Measurements from ENCODE around the gene NAV2.
"Not testable (repeated sequence)": the region's sequence is repeated elsewhere in the genome, so short reads cannot be mapped to it uniquely, and the experiment has no call there.

The NAV2 gene

GRCh38 chr11:20078846-20079245, 366.2 kb downstream of the NAV2 start:
- DNase-seq (ENCODE audit: low read depth, low spot score): no peak

- DNase-seq (ENCODE audit: low read depth, low spot score): no peak
Measured at GRCh38 chr11:20080032-20080685, 367.5 kb downstream of the NAV2 start.

DNA sequence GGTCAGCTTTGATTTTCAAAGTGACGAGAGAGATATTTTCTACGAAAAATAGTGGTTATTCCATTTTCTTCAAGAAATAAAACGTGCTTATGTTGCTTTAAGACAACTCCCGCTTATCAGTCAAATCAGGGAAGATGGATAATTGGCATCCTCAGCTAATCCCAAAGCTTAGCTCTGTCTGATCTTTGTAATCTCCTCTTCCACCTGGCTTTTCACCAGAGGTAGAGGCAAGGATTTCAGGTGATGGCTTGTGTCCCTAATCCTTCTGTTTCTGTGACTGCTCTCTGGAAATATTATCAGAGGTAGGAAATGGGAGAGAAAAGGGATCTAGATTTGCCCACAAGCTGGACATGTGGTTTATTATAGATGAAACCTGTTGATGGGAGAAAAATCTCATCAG, 368.7 kb downstream of the NAV2 start:
- DNase-seq (ENCODE audit: low read depth, low spot score): no peak

- DNase-seq (ENCODE audit: low read depth, low spot score): not testable (repeated sequence)
Measured at GRCh38 chr11:20083877-20084276, 371.2 kb downstream of the NAV2 start.

- no peak for DNase-seq (ENCODE audit: low read depth, low spot score)
Measured at GRCh38 chr11:20084921-20085814, 372.5 kb downstream of the NAV2 start.

DNA sequence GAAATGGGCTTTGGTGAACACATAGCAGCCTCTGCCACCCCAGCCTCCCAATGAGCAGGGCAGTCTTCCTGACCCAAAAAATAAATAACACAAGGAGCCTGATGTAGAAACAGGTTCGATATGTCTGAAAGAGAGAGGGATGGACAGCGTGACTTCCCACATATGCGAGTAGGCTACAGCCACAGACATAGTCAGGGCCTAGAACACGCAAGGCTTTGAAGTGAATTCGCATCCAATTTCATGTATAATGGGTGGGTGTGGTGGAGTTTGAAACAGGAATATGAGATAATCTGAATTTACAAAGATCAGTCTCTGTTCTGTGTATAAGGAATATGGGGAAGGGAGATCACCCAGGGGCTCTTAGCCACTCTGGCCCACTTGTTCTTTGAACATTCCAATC, 373.3 kb downstream of the NAV2 start:
- DNase-seq (ENCODE audit: low read depth, low spot score): no peak

DNA sequence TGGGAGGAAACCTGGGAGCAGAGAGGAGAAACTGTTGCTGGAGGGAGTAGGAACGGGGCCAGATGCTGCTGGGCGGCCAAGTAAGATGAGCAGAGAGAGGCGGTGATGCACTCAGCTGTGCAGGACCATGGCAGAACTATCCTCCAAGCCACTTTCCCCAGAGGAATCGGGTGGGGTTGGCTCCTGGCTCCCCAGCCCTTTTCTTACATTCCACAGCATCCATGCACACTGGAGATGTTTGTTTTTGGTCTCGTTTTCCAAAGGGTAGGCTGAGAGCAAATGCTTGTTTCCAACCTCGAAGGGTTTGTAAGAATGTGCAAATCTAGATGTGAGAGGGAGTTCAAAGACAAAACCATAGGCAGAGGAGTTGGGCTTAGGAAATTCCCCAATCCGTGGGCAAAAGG, 374.5 kb downstream of the NAV2 start:
- no peak for DNase-seq (ENCODE audit: low read depth, low spot score)

- no peak for DNase-seq (ENCODE audit: low read depth, low spot score)
Measured at GRCh38 chr11:20088397-20089225, 376.0 kb downstream of the NAV2 start.

GRCh38 chr11:20089367-20089766, 376.7 kb downstream of the NAV2 start:
- DNase-seq (ENCODE audit: low read depth, low spot score): no peak

GRCh38 chr11:20089796-20090653, 377.4 kb downstream of the NAV2 start:
- DNase-seq (ENCODE audit: low read depth, low spot score): no peak

DNA sequence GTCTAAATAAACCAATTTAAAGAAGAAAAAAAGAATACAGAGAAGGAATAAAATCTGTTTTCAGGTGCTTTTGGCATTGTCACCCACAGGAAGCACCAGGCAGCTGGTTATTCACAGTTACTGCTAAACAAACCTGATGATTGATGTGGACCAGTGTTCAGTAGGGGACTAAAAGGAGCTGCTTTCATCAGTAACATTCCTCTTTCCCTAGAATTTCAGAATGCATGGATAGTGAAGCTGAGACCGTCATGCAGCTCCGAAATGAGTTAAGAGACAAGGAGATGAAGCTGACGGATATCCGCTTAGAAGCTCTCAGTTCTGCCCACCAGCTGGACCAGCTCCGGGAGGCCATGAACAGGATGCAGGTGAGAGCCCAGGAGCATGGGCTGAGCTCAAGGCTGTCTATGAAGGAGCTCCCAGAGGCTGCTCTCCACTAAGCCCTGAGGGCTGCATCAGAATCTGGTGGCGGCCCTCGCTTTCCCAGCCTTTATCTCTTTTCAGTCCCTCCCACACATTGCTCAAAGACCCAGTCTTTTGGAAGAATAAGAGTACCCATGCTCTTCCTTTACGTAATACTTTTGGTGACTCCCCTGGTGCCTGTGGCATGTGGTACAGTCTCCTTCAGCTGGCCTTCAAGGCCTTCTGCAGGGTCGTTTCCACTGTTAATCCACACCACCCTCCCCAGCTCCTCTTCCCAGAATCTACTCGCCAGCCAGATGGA, 378.2 kb downstream of the NAV2 start:
- DNase-seq (ENCODE audit: low read depth, low spot score): no peak

DNA sequence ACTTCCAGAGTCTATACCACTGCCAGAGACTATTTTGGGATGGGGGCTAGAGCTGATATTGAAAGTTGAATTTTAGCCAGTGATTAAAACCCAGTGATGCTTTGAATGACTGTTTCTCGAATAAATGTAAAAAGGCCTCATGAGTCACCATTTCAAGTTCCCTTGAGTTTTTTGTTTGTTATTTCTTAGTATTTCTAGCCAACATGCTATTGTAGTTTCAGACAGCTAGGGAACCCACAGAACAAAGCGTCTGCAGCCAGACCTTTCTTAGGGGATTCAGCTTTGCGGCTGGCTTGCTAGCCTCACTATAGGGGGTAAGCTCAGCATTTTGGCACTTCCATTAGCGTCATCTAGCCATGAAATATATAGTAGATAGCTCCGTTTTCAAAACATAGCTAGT, 381.1 kb downstream of the NAV2 start:
- no peak for DNase-seq (ENCODE audit: low read depth, low spot score)

- no peak for DNase-seq (ENCODE audit: low read depth, low spot score)
Measured at GRCh38 chr11:20095189-20095588, 382.6 kb downstream of the NAV2 start.

GRCh38 chr11:20097319-20098221, 384.9 kb downstream of the NAV2 start:
- DNase-seq (ENCODE audit: low read depth, low spot score): no peak

GRCh38 chr11:20099527-20099926, 386.9 kb downstream of the NAV2 start:
- no peak for DNase-seq (ENCODE audit: low read depth, low spot score)

DNA sequence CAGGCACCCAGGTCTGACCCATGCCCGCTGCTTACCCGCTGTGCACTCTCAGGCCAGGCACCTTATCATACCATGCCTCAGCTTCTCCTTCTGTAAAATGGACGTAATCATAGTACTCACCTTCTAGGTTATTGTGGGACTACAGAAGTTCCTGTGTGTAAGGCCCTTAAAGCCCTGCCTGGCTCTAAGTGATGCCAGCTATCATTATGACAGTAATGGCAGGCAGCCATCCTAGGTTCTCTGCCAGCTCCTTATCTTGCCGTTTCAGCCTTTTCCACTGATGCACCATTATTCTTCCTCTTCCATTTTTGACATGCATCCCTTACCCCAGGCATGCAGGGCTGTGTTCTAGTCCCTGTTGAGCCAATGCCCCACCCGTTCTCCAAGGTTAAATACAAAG, 389.8 kb downstream of the NAV2 start:
- no peak for DNase-seq (ENCODE audit: low read depth, low spot score)

- no peak for DNase-seq (ENCODE audit: low read depth, low spot score)
Measured at GRCh38 chr11:20103281-20103680, 390.6 kb downstream of the NAV2 start.

GRCh38 chr11:20105427-20105826, 392.8 kb downstream of the NAV2 start:
- DNase-seq (ENCODE audit: low read depth, low spot score): no peak

DNA sequence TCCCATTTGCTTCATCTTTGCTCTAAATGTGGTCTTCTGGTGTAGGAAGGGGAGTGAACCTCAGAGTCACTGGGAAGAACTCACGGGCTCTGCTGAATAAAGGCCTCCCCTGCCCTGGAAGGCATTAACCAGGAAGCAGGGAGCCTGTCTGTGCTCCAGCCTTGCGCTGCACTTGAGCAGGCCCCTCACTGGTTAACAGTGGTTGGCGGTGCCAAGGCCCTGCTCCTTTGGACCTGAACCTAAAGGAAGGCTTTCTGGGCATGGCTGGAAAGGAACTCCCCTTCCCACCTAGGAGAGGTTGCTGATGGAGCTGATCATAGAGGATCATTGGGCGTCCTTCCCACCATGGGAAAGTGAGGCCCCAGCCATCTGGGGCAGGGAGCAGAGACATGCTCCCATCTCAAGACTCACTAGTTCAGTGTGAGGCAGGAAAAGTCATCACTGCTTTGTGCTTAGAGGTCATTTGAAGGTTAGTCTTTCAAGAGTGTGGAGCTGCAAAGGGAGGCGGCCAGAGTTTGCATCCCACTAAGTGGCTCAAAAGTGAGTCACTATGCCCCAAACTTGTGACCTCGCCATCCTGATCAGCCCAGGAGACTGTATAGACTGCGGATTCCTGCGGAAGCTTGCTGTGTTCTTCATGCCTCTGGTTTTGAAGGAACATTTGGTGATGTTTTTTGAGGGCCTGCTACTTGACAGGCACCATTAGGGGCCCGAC, 397.3 kb downstream of the NAV2 start:
- DNase-seq (ENCODE audit: low read depth, low spot score): no peak

Measured in iPS DF 19.7 (cell line).